Epithelial cell of esophagus (primary cell): ENCODE data around the gene MCUB.

Experiments
- DNase-seq: peaks from one replicate; pipeline ENCODE4 v3.0.0; 2010; ENCODE audit warnings: low read depth
- H3K4me3 ChIP-seq: 2 replicates; pipeline ENCODE4 v1.5.1; 2011; ENCODE audit warnings: mild to moderate bottlenecking, low read length, control low read depth
- TF ChIP-seq, protein P1 (sequence below): IDR thresholded peaks from 2 replicates; pipeline ENCODE4 v1.5.1; 2011; ENCODE audit warnings: low read depth, mild to moderate bottlenecking, low read length, control low read depth, inconsistent platforms; ENCODE audit not compliant: insufficient read depth; ENCODE audit errors: missing control alignments

Gene MCUB

GRCh38 chr4:109682875-109683274 lies 122.8 kb downstream of the MCUB start:
- TF ChIP-seq, protein P1, sequence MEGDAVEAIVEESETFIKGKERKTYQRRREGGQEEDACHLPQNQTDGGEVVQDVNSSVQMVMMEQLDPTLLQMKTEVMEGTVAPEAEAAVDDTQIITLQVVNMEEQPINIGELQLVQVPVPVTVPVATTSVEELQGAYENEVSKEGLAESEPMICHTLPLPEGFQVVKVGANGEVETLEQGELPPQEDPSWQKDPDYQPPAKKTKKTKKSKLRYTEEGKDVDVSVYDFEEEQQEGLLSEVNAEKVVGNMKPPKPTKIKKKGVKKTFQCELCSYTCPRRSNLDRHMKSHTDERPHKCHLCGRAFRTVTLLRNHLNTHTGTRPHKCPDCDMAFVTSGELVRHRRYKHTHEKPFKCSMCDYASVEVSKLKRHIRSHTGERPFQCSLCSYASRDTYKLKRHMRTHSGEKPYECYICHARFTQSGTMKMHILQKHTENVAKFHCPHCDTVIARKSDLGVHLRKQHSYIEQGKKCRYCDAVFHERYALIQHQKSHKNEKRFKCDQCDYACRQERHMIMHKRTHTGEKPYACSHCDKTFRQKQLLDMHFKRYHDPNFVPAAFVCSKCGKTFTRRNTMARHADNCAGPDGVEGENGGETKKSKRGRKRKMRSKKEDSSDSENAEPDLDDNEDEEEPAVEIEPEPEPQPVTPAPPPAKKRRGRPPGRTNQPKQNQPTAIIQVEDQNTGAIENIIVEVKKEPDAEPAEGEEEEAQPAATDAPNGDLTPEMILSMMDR, result no peak
- no peak overlapping the region for H3K4me3 ChIP-seq
- no peak for DNase-seq

- TF ChIP-seq, protein P1, result no peak
- H3K4me3 ChIP-seq, result no peak overlapping the region
- no peak for DNase-seq
Measured at GRCh38 chr4:109683621-109684253, 123.7 kb downstream of the MCUB start.

DNA sequence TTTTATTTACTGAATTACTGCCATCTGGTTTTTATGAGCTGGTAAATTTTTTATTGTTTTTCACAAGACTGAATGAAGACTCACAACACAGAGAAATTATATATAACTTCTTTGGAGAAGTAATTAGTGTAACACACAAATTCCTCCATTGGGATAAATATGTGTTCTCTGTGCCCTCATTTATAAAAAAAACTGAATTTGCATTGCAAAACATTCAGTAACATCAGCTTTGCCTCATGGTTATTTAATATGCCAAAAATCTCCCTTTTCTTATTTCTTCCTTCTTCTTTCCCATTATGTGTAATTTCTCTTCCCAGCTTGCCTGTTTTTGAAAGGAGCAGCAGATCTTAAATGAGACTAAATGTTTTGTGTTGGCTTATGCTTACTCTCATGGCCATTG lies 124.7 kb downstream of the MCUB start:
- TF ChIP-seq, protein P1, result no peak
- H3K4me3 ChIP-seq, result no peak overlapping the region
- DNase-seq, result no peak

DNA sequence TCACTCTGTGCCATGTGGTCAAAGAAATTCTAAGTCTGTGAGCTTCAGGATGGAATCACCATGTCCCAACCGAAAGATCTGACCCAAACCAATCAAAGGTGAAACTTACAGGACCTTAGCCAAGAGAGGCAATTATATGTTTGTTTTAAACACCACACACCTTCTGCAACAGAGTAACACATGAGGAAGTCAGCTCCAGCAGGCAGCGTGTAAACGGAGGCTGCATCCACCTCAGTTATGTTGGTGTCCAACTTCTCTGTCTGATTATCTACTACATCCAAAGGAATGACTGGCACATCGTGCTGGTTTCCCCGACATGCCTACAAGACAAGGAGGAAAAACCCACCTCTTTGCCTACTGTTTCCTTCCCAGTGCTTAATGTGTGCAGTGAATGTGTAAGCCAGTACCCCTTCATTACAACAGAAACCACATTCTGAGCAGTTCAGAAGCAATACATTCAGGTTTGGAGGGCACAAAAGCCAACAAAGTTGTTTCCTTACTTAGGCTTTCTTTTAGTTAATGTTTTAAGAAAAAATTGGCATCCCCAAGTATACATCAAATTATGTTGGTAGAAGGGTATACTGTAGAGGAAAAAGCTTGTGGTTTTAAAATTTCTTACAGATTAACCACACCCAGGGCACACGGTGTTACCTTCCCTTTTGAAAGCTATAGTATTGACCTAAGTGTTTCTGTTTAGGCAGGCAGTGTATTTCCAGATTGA lies 130.8 kb downstream of the MCUB start:
- TF ChIP-seq, protein P1, result no peak
- DNase-seq, result no peak
- H3K4me3 ChIP-seq, result no peak overlapping the region

GRCh38 chr4:109691411-109691920 lies 131.4 kb downstream of the MCUB start:
- TF ChIP-seq, protein P1, result no peak
- H3K4me3 ChIP-seq, result no peak overlapping the region

GRCh38 chr4:109698656-109699055 lies 138.6 kb downstream of the MCUB start:
- TF ChIP-seq, protein P1, result no peak
- no peak for DNase-seq

More at GRCh38 chr4:109691411-109691920, 131.4 kb downstream of the MCUB start:
- DNase-seq, result peak; percentile 9

More at GRCh38 chr4:109698656-109699055, 138.6 kb downstream of the MCUB start:
- H3K4me3 ChIP-seq, result no peak overlapping the region
